Hepatocyte (in vitro differentiated cells): ENCODE data around the gene ACBD3.

Experiments used
- EZH2 ChIP-seq: fragments of 200-600 bp; sonication (generic); IDR thresholded peaks from 2 replicates; pipeline ENCODE4 v1.6.1; 2016; ENCODE audit warnings: antibody characterized with exemption, mild to moderate bottlenecking, borderline replicate concordance
- EZH2phosphoT487 ChIP-seq: fragments of 200-600 bp; sonication (generic); IDR thresholded peaks from one replicate; pipeline ENCODE4 v1.6.1; 2018; ENCODE audit warnings: antibody characterized with exemption, mild to moderate bottlenecking, low read depth, moderate library complexity; ENCODE audit not compliant: unreplicated experiment, severe bottlenecking
- TF ChIP-seq, protein P1 (sequence below): fragments of 200-600 bp; sonication (generic); IDR thresholded peaks from 2 replicates; pipeline ENCODE4 v1.5.1; 2016; ENCODE audit warnings: antibody characterized with exemption, mild to moderate bottlenecking; ENCODE audit not compliant: poor library complexity

DNA sequence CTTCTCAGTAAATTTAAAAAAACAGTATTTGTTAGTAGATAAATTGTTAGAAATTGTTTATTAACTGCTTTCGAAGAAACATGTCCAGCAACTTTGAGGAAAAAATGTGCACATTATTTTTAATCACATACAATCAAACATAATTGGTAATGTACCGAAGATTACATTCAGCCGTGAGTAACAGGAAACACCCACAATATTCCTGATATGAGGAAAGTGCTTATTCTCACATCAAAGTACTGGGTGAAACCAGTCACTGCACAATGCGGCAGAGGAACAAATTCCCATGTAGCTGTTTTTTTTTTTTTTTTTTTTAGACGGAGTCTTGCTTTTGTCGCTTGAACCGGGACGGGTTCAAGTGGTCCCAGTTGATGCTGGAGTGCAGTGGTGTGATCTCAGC lies 9.7 kb downstream of the ACBD3 start:
- TF ChIP-seq, protein P1, sequence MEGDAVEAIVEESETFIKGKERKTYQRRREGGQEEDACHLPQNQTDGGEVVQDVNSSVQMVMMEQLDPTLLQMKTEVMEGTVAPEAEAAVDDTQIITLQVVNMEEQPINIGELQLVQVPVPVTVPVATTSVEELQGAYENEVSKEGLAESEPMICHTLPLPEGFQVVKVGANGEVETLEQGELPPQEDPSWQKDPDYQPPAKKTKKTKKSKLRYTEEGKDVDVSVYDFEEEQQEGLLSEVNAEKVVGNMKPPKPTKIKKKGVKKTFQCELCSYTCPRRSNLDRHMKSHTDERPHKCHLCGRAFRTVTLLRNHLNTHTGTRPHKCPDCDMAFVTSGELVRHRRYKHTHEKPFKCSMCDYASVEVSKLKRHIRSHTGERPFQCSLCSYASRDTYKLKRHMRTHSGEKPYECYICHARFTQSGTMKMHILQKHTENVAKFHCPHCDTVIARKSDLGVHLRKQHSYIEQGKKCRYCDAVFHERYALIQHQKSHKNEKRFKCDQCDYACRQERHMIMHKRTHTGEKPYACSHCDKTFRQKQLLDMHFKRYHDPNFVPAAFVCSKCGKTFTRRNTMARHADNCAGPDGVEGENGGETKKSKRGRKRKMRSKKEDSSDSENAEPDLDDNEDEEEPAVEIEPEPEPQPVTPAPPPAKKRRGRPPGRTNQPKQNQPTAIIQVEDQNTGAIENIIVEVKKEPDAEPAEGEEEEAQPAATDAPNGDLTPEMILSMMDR: no peak
- TF ChIP-seq EZH2 (no peak), EZH2phosphoT487 (no peak)
